Effector memory CD8-positive, alpha-beta T cell (primary cell): ENCODE data around the gene C1QTNF3.

Experiments used
- ATAC-seq: fragments of 150-1000 bp; cut with Tn5 transposase; replicated peaks from 2 replicates; pipeline ENCODE4 v1.10.0; 2021; ENCODE audit warnings: mild to moderate bottlenecking, moderate library complexity
- DNase-seq, 3 experiments: peaks; one replicate each; pipeline ENCODE4 v3.0.0; 2021
- H3K27ac Mint-ChIP-seq, 2 donors: one replicate each; pipeline ENCODE4 v1.8.0; 2022; ENCODE audit warnings: mild to moderate bottlenecking in 2 of 2, mixed read lengths in 2 of 2, moderate library complexity in 2 of 2
- H3K27me3 Mint-ChIP-seq, 2 donors: one replicate each; pipeline ENCODE4 v1.8.0; 2022; ENCODE audit warnings: mixed read lengths in 2 of 2
- H3K36me3 Mint-ChIP-seq: one replicate; pipeline ENCODE4 v1.8.0; 2022; ENCODE audit warnings: mild to moderate bottlenecking, moderate library complexity, mixed read lengths; ENCODE audit not compliant: insufficient read depth
- H3K4me1 Mint-ChIP-seq, 2 donors: one replicate each; pipeline ENCODE4 v1.8.0; 2022; ENCODE audit warnings: low read depth in 2 of 2, mixed read lengths in 2 of 2
- H3K4me3 Mint-ChIP-seq, 2 donors: one replicate each; pipeline ENCODE4 v1.8.0; 2022; ENCODE audit warnings: mild to moderate bottlenecking in 2 of 2, mixed read lengths in 2 of 2, moderate library complexity in 2 of 2
- H3K9me3 Mint-ChIP-seq, 2 donors: one replicate each; pipeline ENCODE4 v1.8.0; 2022; ENCODE audit warnings: mixed read lengths in 2 of 2

Gene C1QTNF3

DNA sequence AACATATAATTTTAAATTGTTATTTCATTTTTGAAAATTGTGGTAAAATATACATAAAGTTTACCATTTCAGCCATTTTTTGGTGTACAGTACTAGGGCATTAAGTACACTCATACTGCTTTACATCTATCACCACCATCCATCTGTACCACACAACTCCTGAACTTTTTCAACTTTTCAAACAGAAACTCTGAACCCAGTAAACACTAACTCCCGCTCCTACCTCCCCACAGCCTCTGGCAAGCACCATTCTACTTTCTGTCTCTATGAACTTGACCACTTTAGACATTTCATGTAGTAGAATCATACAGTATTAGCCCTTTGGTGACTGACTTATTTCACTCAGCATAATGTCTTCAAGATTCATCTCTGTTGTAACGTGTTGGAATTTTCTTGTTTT, 50.1 kb downstream of the C1QTNF3 start:
- Mint-ChIP-seq H3K36me3 (peaks cover 15% of the 10 kb centered on the region), H3K4me3 (no peak overlapping the region), H3K4me1 (peaks cover 3% of the 10 kb centered on the region in 2 donors), H3K27me3 (no peaks in the 10 kb centered on the region), H3K9me3 (no peaks in the 10 kb centered on the region), H3K27ac (no peak overlapping the region)
- no peak for DNase-seq
- no peak for ATAC-seq

- H3K36me3 Mint-ChIP-seq, result peaks cover 9% of the 10 kb centered on the region
- H3K4me1 Mint-ChIP-seq, result no peaks in the 10 kb centered on the region
- H3K27ac Mint-ChIP-seq, result no peak overlapping the region
- H3K4me3 Mint-ChIP-seq, result no peak overlapping the region
- H3K9me3 Mint-ChIP-seq, result no peaks in the 10 kb centered on the region
- ATAC-seq, result no peak
- no peak for DNase-seq
- no peaks in the 10 kb centered on the region for H3K27me3 Mint-ChIP-seq
Observed at GRCh38 chr5:33985447-33985846, 57.6 kb downstream of the C1QTNF3 start.

DNA sequence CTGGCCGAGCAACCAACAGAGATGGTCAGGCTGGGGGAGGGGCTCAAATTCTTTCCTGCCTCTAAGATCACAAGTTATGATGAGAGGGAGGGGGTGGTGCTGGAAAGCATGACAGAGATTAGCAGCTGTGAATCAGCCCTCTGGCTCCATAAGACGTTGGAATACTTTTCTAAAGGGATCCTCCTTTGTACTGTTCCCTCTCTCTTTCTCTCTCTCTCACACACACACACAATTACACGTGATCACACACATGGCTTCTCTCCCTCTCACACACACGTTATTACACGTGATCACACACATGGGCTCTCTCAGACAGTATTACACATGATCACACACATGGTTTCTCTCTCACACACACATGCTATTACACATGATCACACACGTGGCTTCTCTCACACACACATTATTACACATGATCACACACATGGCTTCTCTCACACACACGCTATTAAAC, 58.3 kb downstream of the C1QTNF3 start, which contains the start of gene SLC45A2:
Gene SLC45A2 (minus strand): TSS at position 23 of the 454 bp plus-strand sequence. CDS start 110 bp downstream, outside the sequence.
- ATAC-seq (no peak), DNase-seq (no peak)
- Mint-ChIP-seq H3K36me3 (peaks cover 9% of the 10 kb centered on the region), H3K4me1 (no peaks in the 10 kb centered on the region), H3K27me3 (no peaks in the 10 kb centered on the region), H3K4me3 (no peak within 1 kb of the TSS), H3K9me3 (no peaks in the 10 kb centered on the region), H3K27ac (no peak within 1 kb of the TSS)

DNA sequence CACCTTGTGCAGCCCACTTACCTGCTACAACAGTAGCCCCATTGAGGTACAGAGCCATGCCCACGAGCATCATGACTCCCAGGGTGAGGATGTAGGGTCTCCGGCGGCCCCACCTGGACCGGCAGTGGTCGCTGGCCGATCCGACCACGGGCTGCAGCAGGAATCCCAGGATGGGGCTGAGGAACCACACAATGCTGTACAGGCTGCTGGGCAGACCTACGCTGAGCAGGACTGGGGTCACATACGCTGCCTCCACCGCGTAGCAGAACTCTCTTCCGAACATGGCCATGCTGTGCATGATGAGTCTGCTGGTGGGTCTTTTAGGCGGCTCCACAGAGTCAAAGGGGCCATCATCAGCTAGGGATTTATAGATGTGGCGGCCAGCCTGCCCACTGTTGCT, 58.8 kb downstream of the C1QTNF3 start:
- Mint-ChIP-seq H3K4me1 (no peaks in the 10 kb centered on the region), H3K4me3 (no peak overlapping the region), H3K27ac (no peak overlapping the region), H3K27me3 (no peaks in the 10 kb centered on the region), H3K9me3 (no peaks in the 10 kb centered on the region), H3K36me3 (peaks cover 6% of the 10 kb centered on the region)
- DNase-seq (no peak), ATAC-seq (no peak)

GRCh38 chr5:33981408-33982162, 61.4 kb downstream of the C1QTNF3 start:
- no peaks in the 10 kb centered on the region for H3K36me3 Mint-ChIP-seq
- ATAC-seq (no peak), DNase-seq (no peak)
- H3K27me3 Mint-ChIP-seq, result peaks cover 0 to 8% of the 10 kb centered on the region in 2 donors
- H3K9me3 Mint-ChIP-seq, result no peaks in the 10 kb centered on the region
- no peak overlapping the region for H3K4me3 Mint-ChIP-seq
- no peak overlapping the region for H3K27ac Mint-ChIP-seq
- H3K4me1 Mint-ChIP-seq, result no peaks in the 10 kb centered on the region

DNA sequence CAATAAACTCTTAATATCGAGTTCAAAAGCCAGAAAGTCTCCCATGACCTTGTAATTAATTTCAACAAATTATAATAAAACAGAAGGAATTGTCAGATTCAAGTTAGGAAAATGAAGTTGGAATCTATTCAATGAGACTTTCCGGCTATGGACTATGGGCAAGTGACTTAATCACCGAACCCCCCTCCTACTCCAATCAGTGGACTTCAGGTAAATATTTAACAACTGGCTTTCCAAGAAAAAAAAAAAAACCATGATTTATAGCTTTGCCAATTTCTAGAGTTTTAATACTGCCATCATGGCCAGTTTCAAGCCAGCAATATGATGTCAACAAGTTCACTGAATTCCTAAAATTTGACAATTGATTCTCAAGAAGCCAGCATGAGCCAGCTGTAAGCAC, 63.0 kb downstream of the C1QTNF3 start:
- H3K4me3 Mint-ChIP-seq, result no peak overlapping the region
- ATAC-seq (no peak), DNase-seq (no peak)
- peaks cover 3 to 15% of the 10 kb centered on the region in 2 donors for H3K27me3 Mint-ChIP-seq
- H3K36me3 Mint-ChIP-seq, result no peaks in the 10 kb centered on the region
- no peaks in the 10 kb centered on the region for H3K4me1 Mint-ChIP-seq
- H3K27ac Mint-ChIP-seq, result no peak overlapping the region
- no peaks in the 10 kb centered on the region for H3K9me3 Mint-ChIP-seq

GRCh38 chr5:33978306-33978705, 64.7 kb downstream of the C1QTNF3 start:
- no peaks in the 10 kb centered on the region for H3K4me1 Mint-ChIP-seq
- no peaks in the 10 kb centered on the region for H3K36me3 Mint-ChIP-seq
- H3K9me3 Mint-ChIP-seq, result no peaks in the 10 kb centered on the region
- H3K27me3 Mint-ChIP-seq, result peaks cover 11 to 28% of the 10 kb centered on the region in 2 donors
- H3K27ac Mint-ChIP-seq, result no peak overlapping the region
- ATAC-seq (no peak), DNase-seq (no peak)
- no peak overlapping the region for H3K4me3 Mint-ChIP-seq

- H3K9me3 Mint-ChIP-seq, result no peaks in the 10 kb centered on the region
- H3K4me1 Mint-ChIP-seq, result no peaks in the 10 kb centered on the region
- no peak overlapping the region for H3K4me3 Mint-ChIP-seq
- H3K27me3 Mint-ChIP-seq, result peaks cover 11 to 35% of the 10 kb centered on the region in 2 donors
- H3K36me3 Mint-ChIP-seq, result no peaks in the 10 kb centered on the region
- no peak overlapping the region for H3K27ac Mint-ChIP-seq
- ATAC-seq, result no peak
- DNase-seq, result no peak
Observed at GRCh38 chr5:33976307-33976706, 66.7 kb downstream of the C1QTNF3 start.

- H3K27me3 Mint-ChIP-seq, result peaks cover 11 to 35% of the 10 kb centered on the region in 2 donors
- no peak overlapping the region for H3K27ac Mint-ChIP-seq
- no peaks in the 10 kb centered on the region for H3K4me1 Mint-ChIP-seq
- H3K9me3 Mint-ChIP-seq, result no peaks in the 10 kb centered on the region
- DNase-seq (no peak), ATAC-seq (no peak)
- H3K4me3 Mint-ChIP-seq, result no peak overlapping the region
- H3K36me3 Mint-ChIP-seq, result no peaks in the 10 kb centered on the region
Observed at GRCh38 chr5:33975852-33976251, 67.2 kb downstream of the C1QTNF3 start.

GRCh38 chr5:33973271-33973670, 69.7 kb downstream of the C1QTNF3 start:
- DNase-seq, result no peak
- no peaks in the 10 kb centered on the region for H3K36me3 Mint-ChIP-seq
- no peak for ATAC-seq
- H3K9me3 Mint-ChIP-seq, result no peaks in the 10 kb centered on the region
- H3K4me1 Mint-ChIP-seq, result peaks cover 0 to 2% of the 10 kb centered on the region in 2 donors
- H3K27me3 Mint-ChIP-seq, result peaks cover 11 to 35% of the 10 kb centered on the region in 2 donors
- H3K27ac Mint-ChIP-seq, result no peak overlapping the region
- H3K4me3 Mint-ChIP-seq, result no peak overlapping the region

GRCh38 chr5:33969572-33970452, 73.2 kb downstream of the C1QTNF3 start:
- no peak for ATAC-seq
- Mint-ChIP-seq H3K9me3 (no peaks in the 10 kb centered on the region), H3K4me3 (no peak overlapping the region), H3K27ac (no peak overlapping the region), H3K4me1 (peaks cover 0 to 4% of the 10 kb centered on the region in 2 donors), H3K36me3 (no peaks in the 10 kb centered on the region), H3K27me3 (peaks cover 6 to 18% of the 10 kb centered on the region in 2 donors)
- no peak for DNase-seq

- peaks cover 0 to 8% of the 10 kb centered on the region in 2 donors for H3K27me3 Mint-ChIP-seq
- no peaks in the 10 kb centered on the region for H3K9me3 Mint-ChIP-seq
- no peaks in the 10 kb centered on the region for H3K36me3 Mint-ChIP-seq
- H3K4me1 Mint-ChIP-seq, result peaks cover 0 to 4% of the 10 kb centered on the region in 2 donors
- no peak for DNase-seq
- no peak for ATAC-seq
- H3K27ac Mint-ChIP-seq, result no peak overlapping the region
- no peak overlapping the region for H3K4me3 Mint-ChIP-seq
Observed at GRCh38 chr5:33968211-33969005, 74.6 kb downstream of the C1QTNF3 start.
